GM19351 (cell line): ENCODE results near the gene FGB.

Experiments used
- ATAC-seq: cut with Tn5 transposase; IDR thresholded peaks from one replicate; pipeline ENCODE4 v1.9.1; 2021; ENCODE audit warnings: mild to moderate bottlenecking, moderate library complexity; ENCODE audit not compliant: unreplicated experiment

The FGB gene

DNA sequence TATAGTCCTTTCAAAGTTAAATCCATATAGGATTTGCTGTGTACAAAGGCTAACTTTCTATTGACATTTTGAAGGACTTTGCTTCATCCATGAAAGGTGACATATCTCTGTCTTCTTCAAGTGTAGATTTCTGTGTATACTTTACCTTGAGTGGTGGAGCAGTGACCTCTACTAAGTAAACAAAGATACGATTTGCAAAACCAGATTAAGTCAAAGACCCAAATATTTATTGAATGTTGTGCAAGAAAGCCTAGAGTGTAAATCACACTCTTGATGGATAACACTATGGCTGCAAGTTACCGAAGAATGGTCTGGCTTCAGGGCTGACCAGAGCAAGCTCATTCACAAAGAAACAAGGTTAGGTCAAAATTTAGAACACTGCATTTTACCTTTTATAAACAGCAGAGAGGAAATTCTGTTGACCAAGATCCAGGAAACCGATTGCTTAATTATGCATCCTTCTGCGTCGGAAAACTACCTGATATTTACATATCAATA, 55.1 kb downstream of the FGB start:
- ATAC-seq, result no peak

DNA sequence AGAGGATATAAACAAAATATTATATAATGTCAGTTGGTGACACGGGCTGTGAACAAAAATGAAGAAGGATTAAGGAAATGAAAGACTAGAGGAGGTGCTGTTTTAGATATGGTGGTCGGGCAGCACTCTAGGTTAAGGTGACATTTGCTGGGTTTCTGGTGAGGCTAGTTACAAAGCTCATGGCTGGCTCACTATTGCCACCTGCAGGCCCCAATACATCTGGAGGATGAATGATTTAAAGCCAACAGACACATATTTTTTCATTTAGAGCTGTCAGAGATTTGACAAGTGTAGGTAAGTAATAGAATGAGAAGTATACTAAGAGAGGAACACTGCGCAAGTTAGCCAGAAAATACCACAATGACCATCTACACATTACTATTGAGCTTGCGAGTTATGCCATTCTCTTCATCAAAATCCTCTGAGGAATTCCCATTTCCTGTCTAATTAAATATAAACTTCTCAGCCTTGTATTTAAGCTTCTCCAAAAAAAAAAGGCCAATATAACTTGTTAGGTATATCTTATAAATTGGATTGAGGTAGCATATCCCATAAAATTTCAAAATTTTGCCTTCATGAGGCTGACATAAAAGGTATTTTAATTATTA, 56.0 kb downstream of the FGB start:
- peak; percentile 76 for ATAC-seq

DNA sequence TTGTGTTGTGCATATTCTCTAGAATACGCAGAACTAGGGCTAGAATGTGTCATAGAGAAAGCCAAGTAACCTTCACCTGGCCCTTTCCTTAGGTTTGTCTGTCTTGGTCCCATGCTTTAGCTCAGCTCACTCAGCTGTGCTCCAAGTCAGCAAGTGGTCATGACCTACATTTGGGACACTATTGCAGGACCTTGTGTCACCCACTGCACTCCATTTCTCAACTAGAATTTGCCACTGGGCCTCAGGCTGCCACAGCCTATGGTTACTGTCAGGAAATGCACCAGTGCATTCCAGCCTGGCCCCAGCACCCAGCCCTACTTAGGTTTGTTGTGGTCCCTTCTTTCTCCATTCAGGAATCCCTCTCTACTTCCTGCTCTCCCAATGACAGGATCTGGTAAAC, 57.3 kb downstream of the FGB start:
- ATAC-seq, result no peak
